Activated T-cell treated with anti-CD3 and anti-CD28 coated beads for 4 hours (primary cell): Measurements from ENCODE around the gene MAT2B.

Experiments used
- DNase-seq: peaks from one replicate; pipeline ENCODE4 v3.0.0-alpha.2; 2020

The MAT2B gene

DNA sequence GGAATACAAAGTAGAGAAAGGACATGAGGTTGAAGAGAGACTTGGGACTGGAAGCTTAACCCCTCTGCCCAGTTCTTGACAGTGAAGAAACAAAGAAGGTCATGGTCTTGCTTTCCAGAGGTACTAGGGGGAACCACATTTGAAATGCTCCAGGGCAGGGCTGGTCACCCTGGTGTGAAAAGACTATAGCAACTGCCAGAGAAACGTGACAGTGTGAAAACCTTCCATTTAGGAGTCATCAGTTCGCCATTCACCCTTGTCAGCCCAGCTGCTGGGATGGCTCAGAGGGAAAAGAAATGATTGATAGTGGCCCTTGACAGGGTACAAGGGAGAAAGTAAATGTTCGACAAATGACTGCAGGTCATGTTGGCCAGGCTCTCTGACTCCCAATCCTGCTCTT is 56.7 kb downstream of the MAT2B start:
- no peak for DNase-seq

DNA sequence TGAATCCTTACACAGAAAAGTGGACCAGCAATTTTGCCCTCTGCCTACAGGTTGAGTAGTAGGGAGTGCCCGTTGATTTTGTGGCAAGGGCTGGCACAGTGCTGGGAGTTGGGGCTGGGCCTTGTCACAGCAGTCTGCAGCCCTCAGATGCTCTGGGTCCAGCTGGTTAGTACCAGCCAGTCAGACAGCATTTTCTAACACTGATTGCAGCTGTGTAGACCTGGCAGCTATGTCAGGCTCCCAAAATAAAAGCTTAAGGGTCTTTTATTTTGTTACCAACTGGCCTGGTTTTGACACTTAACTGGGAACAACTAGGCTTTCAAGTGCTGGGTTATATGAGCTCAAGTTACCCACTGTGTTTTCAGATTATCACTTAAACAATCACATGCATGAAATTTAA is 57.7 kb downstream of the MAT2B start:
- DNase-seq, result no peak

GRCh38 chr5:163563880-163564279 is 58.5 kb downstream of the MAT2B start:
- DNase-seq, result no peak

- peak; percentile 61 for DNase-seq
Measured at GRCh38 chr5:163564321-163564938, 59.0 kb downstream of the MAT2B start.

DNA sequence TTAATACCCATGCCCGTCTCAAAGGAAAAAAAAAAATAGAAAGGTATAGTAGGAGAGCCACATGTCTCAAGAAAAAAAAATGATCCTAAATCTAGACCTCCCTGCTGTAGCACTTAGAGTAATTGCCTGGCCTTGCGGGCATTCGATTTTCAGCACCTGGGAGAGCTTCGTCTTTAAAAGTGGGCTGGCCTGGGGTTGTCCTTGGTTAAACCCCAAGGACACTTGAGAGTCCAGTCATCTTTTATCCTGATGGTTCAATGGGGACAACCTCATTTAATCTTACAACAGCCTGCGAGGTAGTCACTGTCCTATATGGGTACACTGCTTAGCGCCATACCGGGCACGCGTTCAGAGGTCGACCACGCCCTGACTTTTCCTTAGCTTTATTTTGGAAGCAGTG is 60.1 kb downstream of the MAT2B start:
- no peak for DNase-seq

DNA sequence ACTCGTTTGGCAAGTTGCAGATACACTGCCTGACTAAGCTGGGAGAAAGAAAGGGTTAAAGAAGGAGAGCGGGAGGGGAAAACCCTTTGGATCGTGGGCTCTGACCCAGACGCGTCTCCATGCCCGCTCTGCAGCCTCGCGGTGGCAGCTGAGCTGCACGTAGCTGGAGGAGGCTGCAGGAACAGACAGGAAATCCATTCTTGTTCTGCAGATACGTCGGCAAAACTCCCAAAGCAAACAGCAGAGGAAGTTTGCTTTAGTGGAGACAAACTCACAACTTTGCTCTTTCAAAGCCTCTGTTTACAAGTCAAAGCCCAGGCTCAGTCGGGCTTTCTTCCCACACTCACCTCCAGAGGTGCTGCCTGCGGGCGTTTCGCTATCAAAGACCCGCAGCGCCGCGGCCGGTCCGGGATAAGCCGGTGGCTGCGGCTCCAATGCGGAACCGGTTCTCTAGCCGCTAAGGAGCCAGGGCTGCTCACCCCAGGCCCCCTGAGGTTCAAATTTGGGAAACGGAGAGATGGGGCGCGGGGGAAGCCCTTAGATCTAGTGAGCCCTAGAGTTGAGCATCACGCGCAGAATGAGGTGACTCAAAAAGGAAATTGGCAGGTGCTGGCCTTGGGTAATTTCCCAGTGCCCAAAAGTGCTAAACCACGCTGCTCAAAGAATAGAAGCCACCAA is 60.7 kb downstream of the MAT2B start:
- no peak for DNase-seq

- no peak for DNase-seq
Measured at GRCh38 chr5:163566678-163567077, 61.3 kb downstream of the MAT2B start.

GRCh38 chr5:163567811-163568210 is 62.4 kb downstream of the MAT2B start:
- no peak for DNase-seq
